GM18868 (cell line): Measurements from ENCODE around the gene SIM2.
"Not testable (repeated sequence)": the region's sequence is repeated elsewhere in the genome, so short reads cannot be mapped to it uniquely, and the experiment has no call there.

Experiments used
- ATAC-seq: cut with Tn5 transposase; IDR thresholded peaks from one replicate; pipeline ENCODE4 v1.9.1; 2021; ENCODE audit warnings: mild to moderate bottlenecking, moderate library complexity; ENCODE audit not compliant: unreplicated experiment

The SIM2 gene

GRCh38 chr21:36698981-36699545 lies at the start of gene SIM2:
Gene SIM2, plus strand, starts transcription at chr21:36699115. Its CDS starts 632 bp downstream, at chr21:36699747.
- no peak for ATAC-seq

- no peak for ATAC-seq
These were observed 44.6 kb upstream of the SIM2 start for GRCh38 chr21:36654324-36654723.

- no peak for ATAC-seq
These were observed 44.1 kb upstream of the SIM2 start for GRCh38 chr21:36654796-36655325.

- no peak for ATAC-seq
These were observed 42.8 kb upstream of the SIM2 start for GRCh38 chr21:36656138-36656537.

- not testable (repeated sequence) for ATAC-seq
These were observed 41.6 kb upstream of the SIM2 start for GRCh38 chr21:36657290-36657689.

GRCh38 chr21:36657999-36658398 lies 40.9 kb upstream of the SIM2 start:
- ATAC-seq = no peak

- ATAC-seq = no peak
These were observed 40.0 kb upstream of the SIM2 start for GRCh38 chr21:36658926-36659325.

- no peak for ATAC-seq
These were observed 37.2 kb upstream of the SIM2 start for GRCh38 chr21:36661511-36662309.

GRCh38 chr21:36663033-36663855 lies 35.7 kb upstream of the SIM2 start:
- no peak for ATAC-seq

- no peak for ATAC-seq
These were observed 34.3 kb upstream of the SIM2 start for GRCh38 chr21:36664662-36664990.

GRCh38 chr21:36665806-36666205 lies 33.1 kb upstream of the SIM2 start:
- ATAC-seq = no peak

- no peak for ATAC-seq
These were observed 30.2 kb upstream of the SIM2 start for GRCh38 chr21:36668713-36669112.

GRCh38 chr21:36671836-36672235 lies 27.1 kb upstream of the SIM2 start:
- no peak for ATAC-seq

GRCh38 chr21:36672296-36672695 lies 26.6 kb upstream of the SIM2 start:
- not testable (repeated sequence) for ATAC-seq

- no peak for ATAC-seq
These were observed 26.2 kb upstream of the SIM2 start for GRCh38 chr21:36672737-36673136.

GRCh38 chr21:36676039-36676950 lies 22.6 kb upstream of the SIM2 start:
- ATAC-seq = no peak

- ATAC-seq = no peak
These were observed 21.5 kb upstream of the SIM2 start for GRCh38 chr21:36677443-36677842.

GRCh38 chr21:36678538-36678937 lies 20.4 kb upstream of the SIM2 start:
- no peak for ATAC-seq

- ATAC-seq = no peak
These were observed 17.7 kb upstream of the SIM2 start for GRCh38 chr21:36681117-36681631.

GRCh38 chr21:36684957-36685714 lies 13.8 kb upstream of the SIM2 start:
- ATAC-seq = no peak
